ENCODE data around the gene MUC2. TPM values are rescaled to one million over a fixed set of nuclear protein-coding genes. Genes with fewer than 3 reads are reported as not detected.

Gene MUC2
- total RNA-seq, 2 donors from 2014 or later = not detected

DNA sequence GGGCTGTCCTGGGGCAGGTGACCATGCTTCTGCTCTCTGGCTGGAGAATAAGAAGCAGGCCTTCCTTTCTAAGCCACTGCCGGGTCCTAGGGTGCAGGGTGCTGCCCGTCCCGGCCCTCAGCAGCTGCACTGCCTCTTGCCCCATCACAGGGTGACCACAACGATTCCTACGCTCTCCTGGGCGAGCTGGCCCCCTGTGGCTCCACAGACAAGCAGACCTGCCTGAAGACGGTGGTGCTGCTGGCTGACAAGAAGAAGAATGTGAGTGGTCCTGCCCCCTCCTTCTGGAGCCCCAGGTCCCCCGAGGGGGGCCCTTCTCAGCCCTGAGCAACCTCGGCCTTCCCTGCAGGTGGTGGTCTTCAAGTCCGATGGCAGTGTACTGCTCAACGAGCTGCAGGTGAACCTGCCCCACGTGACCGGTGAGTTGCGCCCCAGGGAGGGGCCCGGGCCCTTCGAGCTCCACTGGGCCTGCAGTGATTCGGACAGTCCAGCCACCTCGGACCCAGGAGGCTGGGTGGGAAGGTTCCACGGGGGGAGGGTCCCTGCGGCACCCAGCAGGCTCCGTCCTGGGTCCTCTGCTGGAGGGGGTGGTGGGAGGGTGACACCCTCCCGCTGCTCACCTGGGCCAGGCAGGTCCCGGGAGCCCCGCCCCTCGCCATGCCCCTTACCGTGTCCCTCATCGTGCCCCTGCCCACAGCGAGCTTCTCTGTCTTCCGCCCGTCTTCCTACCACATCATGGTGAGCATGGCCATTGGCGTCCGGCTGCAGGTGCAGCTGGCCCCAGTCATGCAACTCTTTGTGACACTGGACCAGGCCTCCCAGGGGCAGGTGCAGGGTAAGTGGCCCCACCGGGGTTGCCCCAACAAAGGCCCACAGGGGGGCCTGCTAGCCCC, 8.3 kb downstream of the MUC2 start:
- no peaks in the 10 kb centered on the region for H3K9me3 Mint-ChIP-seq
- no peaks in the 10 kb centered on the region for H3K4me1 Mint-ChIP-seq

GRCh38 chr11:1083621-1084551, 9.2 kb downstream of the MUC2 start:
- H3K4me3 Mint-ChIP-seq = no peak overlapping the region
- ATAC-seq (replicated peaks) = no peak
- no peaks in the 10 kb centered on the region for H3K27me3 Mint-ChIP-seq

More for the DNA sequence above, 8.3 kb downstream of the MUC2 start:
- Mint-ChIP-seq H3K27ac (no peak overlapping the region), H3K36me3 (ENCODE audit: low read depth) (no peaks in the 10 kb centered on the region), H3K4me3 (no peak overlapping the region), H3K27me3 (no peaks in the 10 kb centered on the region)
- ATAC-seq (replicated peaks) = no peak

GRCh38 chr11:1084561-1085439, 10.1 kb downstream of the MUC2 start:
- Mint-ChIP-seq H3K4me1 (no peaks in the 10 kb centered on the region), H3K36me3 (ENCODE audit: low read depth) (no peaks in the 10 kb centered on the region), H3K27me3 (no peaks in the 10 kb centered on the region), H3K9me3 (no peaks in the 10 kb centered on the region), H3K4me3 (no peak overlapping the region), H3K27ac (no peak overlapping the region)
- no peak for ATAC-seq (replicated peaks)

More at GRCh38 chr11:1083621-1084551, 9.2 kb downstream of the MUC2 start:
- Mint-ChIP-seq H3K4me1 (no peaks in the 10 kb centered on the region), H3K9me3 (no peaks in the 10 kb centered on the region), H3K36me3 (ENCODE audit: low read depth) (no peaks in the 10 kb centered on the region), H3K27ac (no peak overlapping the region)

DNA sequence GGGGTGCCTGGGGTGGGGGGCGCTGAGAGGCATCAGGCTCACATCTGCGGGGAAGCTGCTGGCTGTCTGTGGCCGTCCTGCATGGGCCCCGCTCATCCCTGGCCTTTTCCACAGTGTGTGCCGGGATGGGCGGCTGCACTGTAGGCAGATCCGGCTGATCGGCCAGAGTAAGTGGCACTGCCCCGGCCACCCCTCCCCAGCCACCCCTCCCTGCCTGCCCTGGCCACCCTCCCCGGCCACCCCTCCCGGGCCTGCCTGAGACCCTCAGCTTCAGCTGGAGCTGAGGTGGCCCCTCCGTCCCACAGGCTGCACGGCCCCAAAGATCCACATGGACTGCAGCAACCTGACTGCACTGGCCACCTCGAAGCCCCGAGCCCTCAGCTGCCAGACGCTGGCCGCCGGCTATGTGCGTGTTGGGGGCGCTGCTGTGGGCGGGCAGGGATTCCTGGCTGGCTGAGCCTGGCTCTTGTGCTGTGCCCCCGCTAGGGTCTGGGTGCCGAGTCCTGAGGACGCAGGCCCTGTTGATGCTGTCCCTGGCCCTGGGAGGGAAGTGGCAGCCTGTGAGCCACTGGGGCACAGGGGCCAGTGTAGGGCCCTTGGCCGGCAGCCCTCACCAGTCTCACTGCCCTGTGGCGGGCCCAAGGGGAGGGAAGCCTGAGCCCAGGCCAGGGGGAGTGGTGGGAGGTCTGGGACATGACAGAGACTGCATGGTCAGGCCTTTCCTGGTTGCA, 10.9 kb downstream of the MUC2 start:
- ATAC-seq (replicated peaks) = no peak
- Mint-ChIP-seq H3K9me3 (no peaks in the 10 kb centered on the region), H3K4me3 (no peak overlapping the region), H3K36me3 (ENCODE audit: low read depth) (no peaks in the 10 kb centered on the region), H3K4me1 (no peaks in the 10 kb centered on the region), H3K27me3 (no peaks in the 10 kb centered on the region), H3K27ac (no peak overlapping the region)

GRCh38 chr11:1086171-1087102, 11.8 kb downstream of the MUC2 start:
- no peaks in the 10 kb centered on the region for H3K4me1 Mint-ChIP-seq
- H3K4me3 Mint-ChIP-seq = no peak overlapping the region

GRCh38 chr11:1087279-1087960, 12.7 kb downstream of the MUC2 start:
- Mint-ChIP-seq H3K9me3 (no peaks in the 10 kb centered on the region), H3K4me3 (no peak overlapping the region), H3K36me3 (ENCODE audit: low read depth) (no peaks in the 10 kb centered on the region), H3K4me1 (no peaks in the 10 kb centered on the region), H3K27ac (no peak overlapping the region), H3K27me3 (no peaks in the 10 kb centered on the region)
- no peak for ATAC-seq (replicated peaks)

More at GRCh38 chr11:1086171-1087102, 11.8 kb downstream of the MUC2 start:
- Mint-ChIP-seq H3K27me3 (no peaks in the 10 kb centered on the region), H3K9me3 (no peaks in the 10 kb centered on the region), H3K27ac (no peak overlapping the region), H3K36me3 (ENCODE audit: low read depth) (no peaks in the 10 kb centered on the region)
- ATAC-seq (replicated peaks) = no peak

DNA sequence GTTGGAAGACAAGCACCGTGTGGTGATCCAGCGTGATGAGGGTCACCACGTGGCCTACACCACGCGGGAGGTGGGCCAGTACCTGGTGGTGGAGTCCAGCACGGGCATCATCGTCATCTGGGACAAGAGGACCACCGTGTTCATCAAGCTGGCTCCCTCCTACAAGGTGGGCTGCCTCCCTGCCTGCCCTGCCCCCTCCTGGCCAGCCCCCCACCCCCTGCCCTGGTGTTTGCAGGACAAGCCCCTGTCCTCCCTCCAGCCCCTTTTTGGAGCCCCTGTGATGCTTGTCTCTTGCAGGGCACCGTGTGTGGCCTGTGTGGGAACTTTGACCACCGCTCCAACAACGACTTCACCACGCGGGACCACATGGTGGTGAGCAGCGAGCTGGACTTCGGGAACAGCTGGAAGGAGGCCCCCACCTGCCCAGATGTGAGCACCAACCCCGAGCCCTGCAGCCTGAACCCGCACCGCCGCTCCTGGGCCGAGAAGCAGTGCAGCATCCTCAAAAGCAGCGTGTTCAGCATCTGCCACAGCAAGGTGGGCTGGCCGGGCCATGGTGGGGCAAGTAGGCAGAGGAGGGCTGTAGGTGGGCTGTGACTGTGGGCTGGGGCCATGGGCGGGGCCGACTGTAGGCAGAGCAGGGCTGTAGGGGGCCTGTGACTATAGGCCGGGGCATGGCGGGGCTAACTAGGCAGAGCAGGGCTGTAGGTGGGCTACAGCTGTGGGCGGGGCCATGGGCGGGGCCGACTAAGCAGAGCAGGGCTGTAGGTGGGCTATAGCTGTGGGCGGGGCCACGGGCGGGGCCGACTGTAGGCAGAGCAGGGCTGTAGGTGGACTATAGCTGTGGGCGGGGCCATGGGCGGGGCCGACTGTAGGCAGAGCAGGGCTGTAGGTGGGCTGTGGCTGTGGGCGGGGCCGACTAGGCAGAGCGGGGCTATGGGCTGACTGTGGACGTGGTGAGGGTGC, 13.6 kb downstream of the MUC2 start:
- no peak for ATAC-seq (replicated peaks)
- Mint-ChIP-seq H3K27me3 (no peaks in the 10 kb centered on the region), H3K36me3 (ENCODE audit: low read depth) (no peaks in the 10 kb centered on the region), H3K9me3 (no peaks in the 10 kb centered on the region), H3K4me3 (no peak overlapping the region), H3K4me1 (no peaks in the 10 kb centered on the region), H3K27ac (no peak overlapping the region)

GRCh38 chr11:1088927-1089737, 14.5 kb downstream of the MUC2 start:
- Mint-ChIP-seq H3K9me3 (no peaks in the 10 kb centered on the region), H3K36me3 (ENCODE audit: low read depth) (no peaks in the 10 kb centered on the region), H3K4me1 (no peaks in the 10 kb centered on the region), H3K27ac (no peak overlapping the region), H3K4me3 (no peak overlapping the region), H3K27me3 (no peaks in the 10 kb centered on the region)
- no peak for ATAC-seq (replicated peaks)

GRCh38 chr11:1089738-1090599, 15.3 kb downstream of the MUC2 start:
- Mint-ChIP-seq H3K27me3 (no peaks in the 10 kb centered on the region), H3K36me3 (ENCODE audit: low read depth) (no peaks in the 10 kb centered on the region), H3K27ac (no peak overlapping the region), H3K4me3 (no peak overlapping the region), H3K4me1 (no peaks in the 10 kb centered on the region), H3K9me3 (no peaks in the 10 kb centered on the region)
- ATAC-seq (replicated peaks) = no peak

- H3K4me1 Mint-ChIP-seq = no peaks in the 10 kb centered on the region
These were observed 16.1 kb downstream of the MUC2 start for GRCh38 chr11:1090600-1091331.

More at GRCh38 chr11:1090600-1091331, 16.1 kb downstream of the MUC2 start:
- Mint-ChIP-seq H3K27ac (no peak overlapping the region), H3K4me3 (no peak overlapping the region), H3K36me3 (ENCODE audit: low read depth) (no peaks in the 10 kb centered on the region), H3K27me3 (no peaks in the 10 kb centered on the region), H3K9me3 (no peaks in the 10 kb centered on the region)
- no peak for ATAC-seq (replicated peaks)

Data from activated T-helper 17 cell treated with anti-CD3 and anti-CD28 coated beads, Interleukin-2, amount 50 U/mL, for 72 hours (primary cell).